ENCODE measurements around the gene ZBTB20. TPM values are rescaled to one million over a fixed set of nuclear protein-coding genes. Genes with fewer than 3 reads are reported as not detected.

ZBTB20 gene
- total RNA-seq, 3 donors from 2014 or later, result 62.9 to 150 (median 109) TPM

- H3K4me1 ChIP-seq, result no peaks in the 10 kb centered on the region
- H3K27me3 ChIP-seq, result no peaks in the 10 kb centered on the region
- H3K4me3 ChIP-seq, result peak overlapping the region; percentile 27 to 52 (median 33)
- peak overlapping the region; percentile 42 to 60 for H3K27ac ChIP-seq
- intact Hi-C loops (cut with DNase I; ENCODE audit: low total_unique reads), result no loop called here
- TF ChIP-seq CTCF (IDR thresholded peaks at IDR 0.05), result no peak
- TF ChIP-seq POLR2AphosphoS5 (IDR thresholded peaks at IDR 0.05), result no peak
- no peak for TF ChIP-seq POLR2A (IDR thresholded peaks at IDR 0.05)
- no peak for DNase-seq (ENCODE audit: low spot score in 2 of 2)
- H3K36me3 ChIP-seq, result no peaks in the 10 kb centered on the region
- no peaks in the 10 kb centered on the region for H3K9me3 ChIP-seq
Observed at GRCh38 chr3:114900908-114901307, 246.2 kb downstream of the ZBTB20 start.

GRCh38 chr3:114899186-114899931 is 247.7 kb downstream of the ZBTB20 start:
- Histone ChIP-seq H3K27ac (peak overlapping the region in 1 of 2 donors; percentile 42), H3K4me3 (no peak overlapping the region)
- intact Hi-C loops (cut with DNase I; ENCODE audit: low total_unique reads), result no loop called here

GRCh38 chr3:114896978-114897377 is 250.1 kb downstream of the ZBTB20 start:
- no peaks in the 10 kb centered on the region for H3K4me1 ChIP-seq
- H3K27me3 ChIP-seq, result no peaks in the 10 kb centered on the region
- intact Hi-C loops (cut with DNase I; ENCODE audit: low total_unique reads), result no loop called here
- no peak for TF ChIP-seq POLR2AphosphoS5 (IDR thresholded peaks at IDR 0.05)
- no peak for TF ChIP-seq CTCF (IDR thresholded peaks at IDR 0.05)
- TF ChIP-seq POLR2A (IDR thresholded peaks at IDR 0.05), result no peak
- no peak overlapping the region for H3K27ac ChIP-seq
- no peak overlapping the region for H3K4me3 ChIP-seq
- no peak for DNase-seq (ENCODE audit: low spot score in 2 of 2)
- no peaks in the 10 kb centered on the region for H3K36me3 ChIP-seq
- no peaks in the 10 kb centered on the region for H3K9me3 ChIP-seq

More at GRCh38 chr3:114899186-114899931, 247.7 kb downstream of the ZBTB20 start:
- Histone ChIP-seq H3K36me3 (no peaks in the 10 kb centered on the region), H3K27me3 (no peaks in the 10 kb centered on the region), H3K9me3 (no peaks in the 10 kb centered on the region), H3K4me1 (no peaks in the 10 kb centered on the region)
- no peak for TF ChIP-seq POLR2AphosphoS5 (IDR thresholded peaks at IDR 0.05)
- TF ChIP-seq CTCF (IDR thresholded peaks at IDR 0.05), result no peak
- TF ChIP-seq POLR2A (IDR thresholded peaks at IDR 0.05), result no peak
- peak in 1 of 2 donors; percentile 24 for DNase-seq (ENCODE audit: low spot score in 2 of 2)

- Histone ChIP-seq H3K27ac (no peak overlapping the region), H3K9me3 (no peaks in the 10 kb centered on the region), H3K36me3 (no peaks in the 10 kb centered on the region), H3K4me3 (no peak overlapping the region), H3K4me1 (no peaks in the 10 kb centered on the region), H3K27me3 (no peaks in the 10 kb centered on the region)
- intact Hi-C loops (cut with DNase I; ENCODE audit: low total_unique reads), result no loop called here
- no peak for DNase-seq (ENCODE audit: low spot score in 2 of 2)
- TF ChIP-seq POLR2A (IDR thresholded peaks at IDR 0.05) (no peak), CTCF (IDR thresholded peaks at IDR 0.05) (no peak), POLR2AphosphoS5 (IDR thresholded peaks at IDR 0.05) (no peak)
Observed at GRCh38 chr3:114893361-114893760, 253.7 kb downstream of the ZBTB20 start.

GRCh38 chr3:114892880-114893279 is 254.2 kb downstream of the ZBTB20 start:
- Histone ChIP-seq H3K4me1 (no peaks in the 10 kb centered on the region), H3K27me3 (no peaks in the 10 kb centered on the region), H3K4me3 (no peak overlapping the region), H3K9me3 (no peaks in the 10 kb centered on the region), H3K36me3 (no peaks in the 10 kb centered on the region), H3K27ac (no peak overlapping the region)
- intact Hi-C loops (cut with DNase I; ENCODE audit: low total_unique reads), result no loop called here
- TF ChIP-seq POLR2A (IDR thresholded peaks at IDR 0.05) (no peak), CTCF (IDR thresholded peaks at IDR 0.05) (no peak), POLR2AphosphoS5 (IDR thresholded peaks at IDR 0.05) (no peak)
- DNase-seq (ENCODE audit: low spot score in 2 of 2), result no peak
